CD1c-positive myeloid dendritic cell (primary cell): Measurements from ENCODE around the gene TMEM134.
A peak's percentile ranks its signal among the peaks of the same experiment; 100 is the strongest.
"Not testable (repeated sequence)": the region's sequence is repeated elsewhere in the genome, so short reads cannot be mapped to it uniquely, and the experiment has no call there.

ENCODE experiments used
- DNase-seq: peaks from one replicate; pipeline ENCODE4 v3.0.0-alpha.2; 2016; ENCODE audit errors: extremely low spot score

The TMEM134 gene, protein sequence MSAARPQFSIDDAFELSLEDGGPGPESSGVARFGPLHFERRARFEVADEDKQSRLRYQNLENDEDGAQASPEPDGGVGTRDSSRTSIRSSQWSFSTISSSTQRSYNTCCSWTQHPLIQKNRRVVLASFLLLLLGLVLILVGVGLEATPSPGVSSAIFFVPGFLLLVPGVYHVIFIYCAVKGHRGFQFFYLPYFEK

GRCh38 chr11:67468759-67469507, at the start of gene TMEM134:
TSS of gene TMEM134 (minus strand) at chr11:67469251. CDS start at chr11:67469192, 59 bp downstream.
- peak; percentile 94 for DNase-seq

DNA sequence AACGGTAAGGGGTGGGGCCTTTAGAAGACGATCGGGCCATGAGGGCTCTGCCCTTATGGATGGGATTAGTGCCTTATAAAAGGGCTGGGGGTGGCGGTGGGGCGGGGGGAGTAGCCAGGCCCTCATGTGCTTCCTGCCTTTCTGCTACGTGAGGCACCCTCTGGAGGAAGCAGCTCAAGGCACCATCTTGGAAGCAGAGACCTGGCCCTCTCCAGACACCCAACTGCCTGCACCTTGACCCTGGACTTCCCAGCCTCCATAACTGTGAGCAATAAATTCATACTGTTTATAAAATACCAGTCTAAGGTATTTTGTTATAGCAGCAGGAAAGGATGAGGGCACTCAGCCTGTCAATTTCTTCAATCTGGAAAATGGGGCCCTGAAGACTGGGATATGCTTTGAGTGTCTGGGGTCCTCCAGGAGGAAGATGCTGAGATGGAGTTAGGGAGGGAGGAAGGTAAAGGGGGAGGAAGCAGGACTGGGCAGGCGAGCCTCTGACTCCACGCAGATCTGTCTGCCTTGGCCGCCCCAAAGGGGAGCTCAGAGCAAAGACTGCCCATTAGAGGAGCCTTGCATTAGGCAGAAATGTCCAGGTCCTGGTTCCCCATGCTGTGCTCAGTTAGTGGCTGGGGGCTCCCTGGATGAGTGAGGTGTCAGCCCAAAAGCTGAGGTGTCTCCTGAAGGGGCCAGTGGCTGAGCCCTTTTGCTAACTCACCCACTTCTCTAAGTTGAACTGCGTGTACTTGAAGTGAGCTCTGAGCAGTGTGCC, 48.9 kb upstream of the TMEM134 start:
- no peak for DNase-seq

DNA sequence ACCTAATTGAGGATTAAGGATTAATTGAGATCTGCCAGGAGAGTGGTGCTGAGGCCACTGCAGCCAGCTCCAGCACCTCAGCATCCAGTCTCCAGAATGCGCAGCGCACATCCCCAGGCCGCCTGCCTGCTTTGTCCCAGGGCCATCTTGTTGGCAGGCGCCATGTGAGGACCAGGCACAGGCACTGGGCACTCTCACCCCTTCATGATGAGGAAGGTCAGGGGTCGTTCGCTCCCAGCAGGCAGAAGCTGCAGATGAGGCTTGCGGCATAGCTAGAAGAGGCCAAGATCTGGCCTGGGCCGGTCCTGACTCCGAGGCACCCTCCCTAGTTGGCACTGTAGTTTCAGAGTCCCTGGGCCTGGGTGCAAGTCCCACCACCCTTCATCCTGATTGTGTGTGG, 47.8 kb upstream of the TMEM134 start:
- no peak for DNase-seq

GRCh38 chr11:67514116-67514515, 45.1 kb upstream of the TMEM134 start:
- DNase-seq: no peak

DNA sequence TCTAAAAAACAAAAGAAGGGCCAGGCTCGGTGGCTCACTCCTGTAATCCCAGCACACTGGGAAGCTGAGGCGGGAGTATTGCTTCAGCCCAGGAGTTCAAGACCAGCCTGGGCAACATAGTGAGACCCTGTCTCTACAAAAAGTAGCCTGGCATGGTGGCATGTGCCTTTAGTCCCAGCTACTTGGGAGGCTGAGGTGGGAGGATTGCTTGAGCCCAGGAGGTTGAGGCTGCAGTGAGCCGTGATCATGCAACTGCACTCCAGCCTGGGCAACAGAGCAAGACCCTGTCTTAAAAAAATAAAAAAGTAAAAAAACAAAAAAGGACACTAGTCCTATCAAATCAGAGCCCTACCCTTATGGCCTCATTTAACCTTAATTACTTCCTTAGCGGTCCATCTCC, 42.5 kb upstream of the TMEM134 start:
- DNase-seq: not testable (repeated sequence)

DNA sequence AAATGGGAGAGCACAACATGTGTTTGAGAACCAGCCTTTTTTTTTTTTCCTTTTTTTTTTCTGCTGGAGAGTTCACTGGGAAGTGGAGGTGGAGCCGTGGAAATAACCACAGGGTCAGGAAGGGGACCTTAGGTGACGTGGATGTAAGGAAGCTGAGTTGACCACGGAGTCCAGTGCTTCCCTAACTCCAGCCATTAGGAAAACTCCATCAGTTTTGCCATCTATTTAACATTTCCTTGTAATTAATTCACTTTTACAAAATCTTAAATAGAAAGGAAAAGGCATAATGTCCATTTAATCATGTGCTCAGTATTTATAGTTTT, 40.9 kb upstream of the TMEM134 start:
- no peak for DNase-seq

DNA sequence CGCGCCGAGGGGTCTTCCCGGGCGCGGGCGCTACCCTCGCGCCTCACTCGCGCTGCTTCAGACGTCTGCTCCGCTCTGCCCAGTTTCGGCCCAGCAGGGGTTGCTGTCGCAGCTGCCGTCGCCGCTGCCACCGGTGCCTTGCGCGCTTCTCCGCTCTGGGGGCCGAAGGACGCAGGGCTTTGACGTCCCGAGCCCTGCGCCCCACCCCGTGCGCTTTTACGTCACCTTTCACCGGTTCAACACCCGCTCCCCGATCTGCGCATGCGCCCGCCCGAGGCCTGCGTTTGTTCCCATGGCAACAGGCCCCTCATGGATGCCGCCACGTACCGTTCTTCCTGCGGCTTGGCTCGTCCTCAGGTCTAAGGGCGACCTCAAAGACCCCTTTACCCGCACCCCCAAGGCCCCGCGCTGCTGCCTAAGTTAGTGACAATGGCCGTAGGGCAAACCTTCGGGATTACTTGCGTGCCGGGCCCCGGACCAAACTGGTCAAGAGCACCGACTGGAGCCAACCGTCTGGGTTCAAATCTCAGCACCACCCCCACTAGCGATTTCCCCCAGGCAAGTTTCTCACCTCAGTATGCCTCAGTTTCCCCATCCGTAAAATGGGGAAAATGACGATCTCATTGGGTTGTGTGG, 39.6 kb upstream of the TMEM134 start:
- peak; percentile 98 for DNase-seq

GRCh38 chr11:67507864-67508485, 38.9 kb upstream of the TMEM134 start, which contains the start of gene CDK2AP2:
TSS of gene CDK2AP2 (minus strand) at chr11:67508162. CDS start at chr11:67508082, 80 bp downstream.
- peak; percentile 99 for DNase-seq

GRCh38 chr11:67507242-67507863, 38.3 kb upstream of the TMEM134 start:
- DNase-seq: no peak

DNA sequence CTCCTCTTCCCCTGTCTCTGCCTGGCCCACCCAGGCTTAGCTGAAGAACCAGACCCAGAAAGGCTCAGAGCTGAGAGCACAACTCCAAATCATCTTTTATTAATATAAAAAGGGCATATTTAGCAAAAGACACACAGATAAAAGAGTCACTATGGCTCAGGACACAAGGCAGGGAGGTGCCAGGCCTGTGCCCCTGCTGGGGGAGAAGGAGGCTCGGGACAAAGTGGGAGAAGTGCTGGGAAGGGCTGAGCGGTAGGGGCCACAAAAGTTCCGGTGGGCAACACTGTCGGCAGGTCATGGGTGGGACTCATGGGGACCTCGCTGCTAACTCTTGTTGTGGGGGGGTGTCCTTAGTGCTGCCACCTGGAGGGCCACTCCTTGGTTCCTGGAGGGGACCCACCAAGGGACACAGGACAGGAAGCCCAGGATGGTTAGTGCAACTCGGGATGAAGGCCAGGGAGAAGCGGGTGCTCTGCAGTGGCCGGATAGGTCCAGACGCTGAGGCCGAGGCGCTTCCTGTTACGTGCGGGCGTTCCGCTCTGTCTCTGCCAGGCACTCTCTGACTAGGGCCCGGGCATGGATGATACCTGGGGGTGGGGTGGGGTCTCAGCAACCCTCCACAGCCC, 37.5 kb upstream of the TMEM134 start:
- DNase-seq: no peak

DNA sequence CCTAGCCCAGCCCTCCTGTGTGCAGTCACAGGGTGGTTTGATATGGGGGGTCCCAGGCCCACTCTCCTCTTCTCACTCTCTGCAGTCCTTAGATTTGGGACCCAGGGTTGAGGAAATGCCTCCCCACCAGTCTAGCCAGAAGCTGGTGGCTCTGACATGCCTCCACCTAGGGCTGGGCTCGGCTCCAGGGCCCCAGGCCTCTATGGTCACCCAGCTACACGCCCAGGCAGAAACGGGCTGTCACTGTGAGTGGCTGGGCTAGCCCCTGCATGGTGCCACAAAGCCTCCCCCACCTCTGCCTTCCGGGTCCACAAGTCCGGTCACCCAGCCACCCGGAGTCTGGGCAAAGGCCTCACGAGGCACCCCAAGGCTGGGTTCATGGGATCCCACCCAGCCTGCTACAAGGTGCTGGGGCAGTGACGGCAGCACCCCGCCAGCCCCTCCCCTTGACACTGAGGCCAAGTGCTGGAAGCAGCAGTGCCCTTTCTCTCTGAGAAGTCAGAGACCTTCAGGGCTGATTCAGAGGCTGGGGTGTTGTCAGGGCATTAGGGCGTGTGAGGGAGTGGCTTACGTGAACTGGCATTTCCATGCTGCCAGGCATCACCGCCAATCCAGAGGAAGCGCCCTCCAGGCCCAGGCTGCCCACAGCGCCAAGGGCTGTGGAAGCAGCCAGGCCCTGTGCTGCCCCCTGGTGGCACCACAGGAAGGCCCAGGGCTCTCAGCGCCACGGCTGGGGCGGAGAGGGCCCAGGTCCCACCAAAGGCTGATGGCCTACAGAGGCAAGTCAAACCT, 36.8 kb upstream of the TMEM134 start:
- DNase-seq: peak; percentile 97

DNA sequence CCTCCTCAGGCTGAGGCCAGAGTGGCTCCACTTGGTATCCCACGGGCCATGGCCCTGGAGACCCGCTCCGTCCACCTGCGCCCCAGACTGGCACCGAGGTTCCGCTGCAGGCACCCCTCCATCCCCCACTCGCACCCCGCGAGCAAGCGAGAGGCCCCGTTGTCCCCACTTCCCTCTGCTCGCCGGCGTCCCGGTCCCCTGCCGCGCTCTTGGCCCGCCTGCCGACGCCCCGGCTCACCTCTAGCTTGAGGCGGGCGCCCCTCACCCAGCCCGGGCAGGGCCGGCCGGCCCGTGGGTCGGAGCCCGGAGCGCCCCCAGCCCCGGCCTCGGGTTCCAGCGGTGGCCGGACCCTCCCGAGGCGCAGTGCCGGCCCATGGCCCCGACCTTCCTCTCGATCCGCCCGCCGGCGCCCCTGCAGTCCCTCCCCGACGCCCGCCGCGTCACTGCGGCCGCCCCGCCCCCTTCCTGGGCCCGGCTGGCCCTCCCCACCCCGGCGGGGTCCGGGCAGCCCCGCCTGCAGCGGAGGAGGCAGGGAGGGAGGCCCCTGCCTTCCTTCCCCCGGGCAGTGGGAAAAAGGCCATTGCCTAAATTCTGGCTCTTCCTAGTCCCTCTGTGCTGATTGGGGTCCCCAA, 36.0 kb upstream of the TMEM134 start, which contains the start of gene PITPNM1:
TSS of gene PITPNM1 (minus strand) at position 414 of the 632 bp plus-strand sequence. CDS start 1,183 bp downstream, outside the sequence.
- peak; percentile 76 for DNase-seq

DNA sequence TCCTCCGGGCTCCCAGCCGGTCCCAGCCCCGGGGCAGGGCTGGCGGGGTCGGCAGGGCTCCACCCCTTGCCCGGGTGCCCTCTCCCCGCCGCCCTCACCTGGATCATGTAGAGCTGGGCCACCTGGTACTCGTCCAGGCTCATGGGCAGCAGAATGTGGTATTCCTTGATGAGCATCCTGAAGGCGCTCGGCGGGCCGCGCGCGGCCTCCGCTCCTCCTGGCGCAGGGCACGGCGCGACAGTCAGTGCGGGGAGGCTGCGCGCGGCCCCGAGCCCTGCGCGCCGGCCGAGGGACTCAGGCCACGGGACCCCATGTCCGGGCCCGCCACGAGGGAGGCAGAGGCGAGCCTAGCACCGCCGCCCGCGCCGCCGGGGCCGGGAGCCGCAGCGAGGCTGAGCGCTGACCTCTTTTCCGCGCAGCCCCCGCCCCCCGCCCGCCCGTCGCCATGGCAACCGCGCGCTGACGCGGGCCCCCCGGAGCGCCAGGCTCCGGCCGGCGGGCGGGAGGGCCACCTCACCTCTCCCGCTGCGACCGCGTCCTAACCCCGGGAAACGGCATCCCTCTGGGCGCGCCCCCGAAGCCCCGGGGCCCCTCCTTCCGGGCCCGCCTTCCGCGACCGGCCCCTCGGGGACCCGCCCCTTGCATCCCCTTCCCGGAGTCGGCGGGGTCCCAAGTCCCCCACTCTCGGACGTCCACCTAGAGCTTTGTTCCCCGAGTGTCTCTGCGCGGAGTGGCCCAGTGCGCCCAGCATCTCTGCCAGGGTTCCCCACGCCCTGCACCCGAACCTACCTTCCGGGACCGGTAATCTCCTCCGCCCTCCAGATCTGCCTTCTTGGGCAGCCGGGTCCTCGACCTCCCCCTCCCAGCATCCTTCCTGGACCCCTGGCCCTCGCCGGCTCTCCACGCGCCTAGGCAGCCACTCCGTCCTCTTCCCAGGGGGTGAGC, 35.2 kb upstream of the TMEM134 start:
- DNase-seq: peak; percentile 22

DNA sequence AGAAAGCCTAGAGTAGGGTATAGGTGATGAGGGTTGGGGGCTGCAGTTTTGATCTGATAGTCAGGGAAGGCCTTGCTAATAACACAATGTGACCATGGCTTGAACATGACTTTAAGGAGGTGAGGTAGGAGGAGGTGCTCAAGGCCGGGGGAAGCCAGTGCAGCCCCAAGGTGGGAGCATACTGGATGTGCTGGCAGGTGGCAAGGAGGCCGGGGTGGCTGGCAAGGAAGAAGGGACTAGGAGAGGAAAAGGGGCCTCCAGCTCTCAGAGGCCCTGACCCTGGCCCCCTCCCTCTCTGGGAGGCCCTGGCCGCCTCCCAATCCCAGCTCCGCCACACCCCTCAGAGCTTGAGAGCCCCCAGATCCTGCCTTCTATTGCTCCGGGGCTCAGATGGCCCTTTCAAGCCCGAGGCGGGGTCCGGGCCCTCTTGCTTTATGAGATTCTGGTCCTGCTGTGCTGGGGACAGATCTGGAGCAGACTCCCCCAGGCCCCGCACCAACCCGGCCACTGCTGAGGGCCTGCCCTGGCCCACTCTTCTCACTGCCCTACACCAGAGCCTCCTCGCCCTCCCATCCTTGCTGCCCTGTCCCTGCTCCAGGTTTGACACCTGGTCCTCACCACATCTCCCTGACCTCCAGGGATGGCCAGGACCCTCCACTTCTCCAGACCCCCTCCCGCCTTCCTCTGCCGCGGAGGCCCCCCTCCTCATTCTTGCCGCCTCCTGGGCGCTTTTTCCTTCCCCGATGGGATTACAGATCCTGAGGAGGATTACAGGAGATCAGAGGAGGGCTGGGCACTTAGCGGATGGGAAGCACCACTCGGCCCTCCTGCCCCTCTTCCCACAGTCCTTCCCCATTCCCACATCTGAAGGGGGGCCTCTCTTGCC, 34.3 kb upstream of the TMEM134 start:
- DNase-seq: no peak

DNA sequence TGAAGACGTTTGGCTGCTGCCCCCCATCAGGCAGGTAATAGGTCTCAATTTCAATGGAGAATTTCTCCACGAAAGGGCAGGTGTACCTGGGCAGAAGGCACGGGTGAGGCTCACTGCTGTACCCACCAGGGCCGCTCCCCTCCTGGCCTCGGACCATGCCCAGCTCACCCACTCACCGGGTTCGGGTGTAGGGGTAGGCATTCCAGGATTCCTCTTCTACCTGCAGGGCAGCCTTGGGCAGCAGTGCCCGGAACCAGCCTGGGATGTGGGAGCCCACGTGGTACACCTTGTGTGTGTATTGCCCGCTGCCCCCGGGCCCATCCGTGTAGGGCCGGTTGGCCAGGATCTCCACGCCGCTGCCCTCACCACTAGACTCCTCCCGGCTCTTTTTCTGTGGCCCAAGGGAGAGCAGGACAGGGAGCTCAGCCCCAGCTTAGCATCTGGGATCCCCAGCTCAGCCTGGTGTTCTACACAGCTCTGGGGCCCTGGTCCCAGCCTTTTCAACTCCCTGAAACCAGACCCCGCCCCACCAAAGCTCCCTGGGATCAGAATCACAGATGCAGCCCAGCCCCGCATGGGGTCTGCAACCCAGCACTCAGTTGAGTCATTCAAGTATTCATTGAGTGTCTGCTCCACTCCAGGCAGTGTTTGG, 33.4 kb upstream of the TMEM134 start:
- no peak for DNase-seq

- DNase-seq: no peak
Observed at GRCh38 chr11:67501854-67502253, 32.8 kb upstream of the TMEM134 start.
